K562 (cell line): Measurements from ENCODE around the gene SLC16A6. TPM values are rescaled to one million over a fixed set of nuclear protein-coding genes. Genes with fewer than 3 reads are reported as not detected.

Source experiments
- ATAC-seq: fragments of 200-7000 bp; cut with Tn5 transposase; 3 replicates; pipeline ENCODE4 v1.9.1; 2020; ENCODE audit warnings: moderate library complexity
- BruUV-seq: library from RNA; stranded (reverse); fragments of 400-500 nt; replicated peaks from 2 replicates; lab custom pipeline; 2021; lab: Mats Ljungman, UMichigan
- CTCF ChIA-PET: fragments of 300-600 bp; formaldehyde crosslinking; extraction: SDS; loops from one replicate; lab custom pipeline; 2021; ENCODE audit warnings: low intra/inter-chr PET ratio; lab: Yijun Ruan, JAX
- POLR2A ChIA-PET: fragments of 300-600, 350-650 bp; sonication (Branson Sonifier 250); formaldehyde crosslinking; extraction: SDS; loops from one replicate; lab custom pipeline; 2021; ENCODE audit warnings: antibody characterized with exemption, inconsistent platforms; lab: Yijun Ruan, JAX
- DNase-seq, 4 experiments: peaks; one replicate each; pipeline versions ENCODE4 v3.0.0 to v3.0.0-alpha.2; 2011 to 2018; ENCODE audit warnings: low spot score in 3 of 4, mixed read lengths in 3 of 4; ENCODE audit errors: extremely low read depth in 1 of 4
- FAIRE-seq: peaks from 2 replicates; lab custom pipeline; 2011; peaks lifted over from hg19 to GRCh38; lab: Jason Lieb, UNC
- H2AFZ ChIP-seq: 2 replicates; pipeline ENCODE4 v1.6.0; 2011; ENCODE audit warnings: low read depth, low read length, control low read depth, inconsistent platforms
- H3K27ac ChIP-seq: fragments of 200-600 bp; 3 replicates; pipeline ENCODE4 v1.8.0; 2011; ENCODE audit warnings: low read depth, mild to moderate bottlenecking, control low read depth, inconsistent platforms, low read length, moderate library complexity, mixed read lengths; ENCODE audit errors: extremely low read depth
- H3K27me3 ChIP-seq, 2 experiments: fragments of 300-600 bp in 1 of 2; 2 replicates in 1 of 2; 3 replicates in 1 of 2; pipeline versions ENCODE4 v1.6.0 to v1.8.0; 2011; ENCODE audit warnings: inconsistent platforms in 2 of 2, low read length in 2 of 2, mild to moderate bottlenecking in 1 of 2, mixed read lengths in 1 of 2, moderate library complexity in 1 of 2; ENCODE audit not compliant: control insufficient read depth in 2 of 2, insufficient read depth in 2 of 2
- H3K36me3 ChIP-seq: fragments of 300-600 bp; 3 replicates; pipeline ENCODE4 v1.8.0; 2011; ENCODE audit warnings: mild to moderate bottlenecking, low read length, inconsistent platforms; ENCODE audit not compliant: control insufficient read depth, insufficient read depth
- H3K4me1 ChIP-seq, 2 experiments: fragments of 200-600 bp in 1 of 2; replicated peaks in 1 of 2; 2 replicates in 1 of 2; 3 replicates in 1 of 2; pipeline versions ENCODE4 v1.5.1 to v1.8.0; 2011; ENCODE audit warnings: inconsistent platforms in 2 of 2, low read length in 2 of 2, mild to moderate bottlenecking in 1 of 2, mixed read lengths in 1 of 2, moderate library complexity in 1 of 2; ENCODE audit not compliant: control insufficient read depth in 2 of 2, insufficient read depth in 2 of 2
- H3K4me2 ChIP-seq: 2 replicates; pipeline ENCODE4 v1.6.1; 2011; ENCODE audit warnings: low read length, control low read depth, inconsistent platforms, mixed read lengths; ENCODE audit not compliant: insufficient read depth
- H3K4me3 ChIP-seq: fragments of 200-600 bp; sonication (generic), shearing (Covaris generic); 2 replicates; pipeline ENCODE4 v1.5.1; 2016; ENCODE audit warnings: control low read depth, inconsistent platforms
- H3K79me2 ChIP-seq: fragments of 200-600 bp; 3 replicates; pipeline ENCODE4 v1.8.0; 2011; ENCODE audit warnings: low read length, inconsistent platforms; ENCODE audit not compliant: control insufficient read depth, insufficient read depth
- H3K9ac ChIP-seq, 2 experiments: 2 replicates each; pipeline versions ENCODE4 v1.6.0 to v1.6.1; 2011; ENCODE audit warnings: low read depth in 2 of 2, low read length in 2 of 2, control low read depth in 1 of 2, inconsistent platforms in 1 of 2, mild to moderate bottlenecking in 1 of 2, mixed read lengths in 1 of 2; ENCODE audit not compliant: insufficient read depth in 1 of 2
- H3K9me1 ChIP-seq: one replicate; pipeline ENCODE4 v1.6.0; 2011; ENCODE audit warnings: inconsistent platforms, mild to moderate bottlenecking, low read length, moderate library complexity; ENCODE audit not compliant: control insufficient read depth, insufficient read depth
- H3K9me3 ChIP-seq: replicated peaks from 2 replicates; pipeline ENCODE4 v1.5.1; 2011; ENCODE audit warnings: low read depth, low read length, inconsistent platforms; ENCODE audit not compliant: control insufficient read depth, insufficient read depth
- H4K20me1 ChIP-seq: replicated peaks from 2 replicates; pipeline ENCODE4 v1.6.1; 2011; ENCODE audit warnings: low read length, inconsistent platforms, mixed read lengths; ENCODE audit not compliant: control insufficient read depth, insufficient read depth
- MTA3 ChIP-seq: fragments of 450-650 bp; formaldehyde crosslinking; IDR thresholded peaks from 2 replicates; pipeline ENCODE4 v1.6.1; 2017; ENCODE audit warnings: mild to moderate bottlenecking, borderline replicate concordance
- RBM17 ChIP-seq: fragments of 200-400 bp; formaldehyde crosslinking; IDR thresholded peaks from 2 replicates; pipeline ENCODE4 v1.6.1; 2017; ENCODE audit warnings: low read depth, mild to moderate bottlenecking, low read length, borderline replicate concordance
- RFX5 ChIP-seq: IDR thresholded peaks from 2 replicates; pipeline ENCODE4 v1.6.1; 2011; ENCODE audit warnings: low read depth, mild to moderate bottlenecking, improper control_type of control experiment, low read length
- TBP ChIP-seq: optimal IDR thresholded peaks from 2 replicates; pipeline ENCODE3; 2011; ENCODE audit warnings: low read depth, low read length, improper control_type of control experiment
- ZNF280B ChIP-seq: fragments of 250-450 bp; sonication (Bioruptor Pico); IDR thresholded peaks from 2 replicates; pipeline ENCODE4 v1.5.1; 2021; ENCODE audit warnings: mild to moderate bottlenecking
- ZNF586 ChIP-seq: fragments of 450-650 bp; formaldehyde crosslinking; conservative IDR thresholded peaks from 2 replicates; pipeline ENCODE4 v1.4.0; 2020; ENCODE audit warnings: mild to moderate bottlenecking, moderate library complexity
- WGBS: fragments of 100-300 bp; shearing (Covaris generic); methylation state at CpG from one replicate; pipeline ENCODE4 v1.1.6; 2016; ENCODE audit warnings: low coverage, mixed read lengths; ENCODE audit not compliant: insufficient coverage; ENCODE audit errors: missing lambda C conversion rate; 5-methylcytosine and 5-hydroxymethylcytosine counted together
- in situ Hi-C: fragments of 300-500 bp; cut with MboI; formaldehyde crosslinking; loops from 4 replicates; pipeline ENCODE4 v1.15.0; 2018; ENCODE audit warnings: inconsistent platforms, mixed read lengths
- intact Hi-C: fragments of 100-400 bp; cut with micrococcal nuclease; formaldehyde crosslinking; loops from 2 replicates; pipeline ENCODE4 v1.14.2; 2022
- polyA plus RNA-seq, 8 experiments: library from polyadenylated mRNA; depleted of rRNA in 4 of 8; stranded (reverse) in 5 of 8; unstranded in 3 of 8; fragments of >200 nt; fragmentation: Nextera tagmentation in 2 of 8; fragmentation: Illumina TruSeq in 1 of 8; extraction: Ambion mirVana in 2 of 8; extraction: Trizol in 1 of 8; gene quantifications; 2 replicates each; pipeline versions ENCODE4 v1.2.1 to v1.2.3, GENCODE V29; 2011 to 2014; ENCODE audit warnings: inconsistent platforms in 1 of 8, missing spikeins in 1 of 8
- total RNA-seq, 7 experiments: library from RNA; depleted of rRNA in 6 of 7; stranded (reverse); fragments of >200 nt in 6 of 7; fragmentation: Illumina TruSeq in 2 of 7; extraction: Trizol in 2 of 7; gene quantifications; 2 replicates each; pipeline versions ENCODE4 v1.2.1 to v1.2.3, GENCODE V29; 2011 to 2021; ENCODE audit warnings: low replicate concordance in 1 of 7

The SLC16A6 gene
- total and polyA plus RNA-seq, 9 of the 15 experiments (the other 6 are each of a cell fraction or from before 2014, with no cell fraction given): 0.05 to 0.31 (median 0.15) TPM

DNA sequence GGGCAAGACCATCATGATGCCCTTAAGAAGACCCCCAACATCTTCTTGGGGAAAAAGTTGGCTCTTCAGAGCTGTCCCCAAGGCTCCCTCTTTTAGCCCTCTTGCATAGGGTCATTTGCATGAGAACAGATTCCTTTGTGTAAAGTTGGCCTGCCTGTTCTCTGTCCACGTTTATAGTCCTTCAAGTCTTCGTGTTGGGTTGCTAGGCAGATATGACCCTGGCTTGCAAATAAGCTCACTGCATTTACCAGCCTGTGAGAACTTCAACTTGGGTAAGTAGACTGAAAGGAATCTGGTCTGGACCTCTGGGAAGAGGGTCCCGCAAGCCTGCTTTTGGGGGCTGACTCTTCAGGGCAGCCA, 3.2 kb upstream of the SLC16A6 start:
- in situ Hi-C loops (no loop called here), intact Hi-C loops (no loop called here)
- no peaks in the 10 kb centered on the region for H3K36me3 ChIP-seq
- 0 out of 2 replicates have a peak, but pooled peaks have one; percentile 69 for TF ChIP-seq RFX5
- TF ChIP-seq RBM17: no peak
- TF ChIP-seq ZNF586: no peak
- no peak for TF ChIP-seq ZNF280B
- no peak for TF ChIP-seq TBP
- TF ChIP-seq MTA3: no peak
- no peak overlapping the region for H2AFZ ChIP-seq
- no peak overlapping the region for H3K4me2 ChIP-seq
- peaks cover 7 to 12% of the 10 kb centered on the region in 2 experiments; a peak in 4 of 5 replicates for H3K27me3 ChIP-seq
- peaks cover 8 to 22% of the 10 kb centered on the region in 2 experiments for H3K4me1 ChIP-seq
- H3K27ac ChIP-seq: no peak overlapping the region
- no peak overlapping the region for H3K9ac ChIP-seq
- FAIRE-seq: no peak
- H4K20me1 ChIP-seq: no peaks in the 10 kb centered on the region
- H3K9me1 ChIP-seq: no peaks in the 10 kb centered on the region
- DNase-seq: no peak
- no TSS peak for BruUV-seq
- no peaks in the 10 kb centered on the region for H3K9me3 ChIP-seq
- ChIA-PET CTCF (no interaction called here), POLR2A (no interaction called here)
- no peak for ATAC-seq
- WGBS: 37% methylated on average over 3 of the region's 3 CpGs
- H3K4me3 ChIP-seq: no peak overlapping the region
- no peaks in the 10 kb centered on the region for H3K79me2 ChIP-seq
